ENCODE results near the gene SARDH.

Gene SARDH

DNA sequence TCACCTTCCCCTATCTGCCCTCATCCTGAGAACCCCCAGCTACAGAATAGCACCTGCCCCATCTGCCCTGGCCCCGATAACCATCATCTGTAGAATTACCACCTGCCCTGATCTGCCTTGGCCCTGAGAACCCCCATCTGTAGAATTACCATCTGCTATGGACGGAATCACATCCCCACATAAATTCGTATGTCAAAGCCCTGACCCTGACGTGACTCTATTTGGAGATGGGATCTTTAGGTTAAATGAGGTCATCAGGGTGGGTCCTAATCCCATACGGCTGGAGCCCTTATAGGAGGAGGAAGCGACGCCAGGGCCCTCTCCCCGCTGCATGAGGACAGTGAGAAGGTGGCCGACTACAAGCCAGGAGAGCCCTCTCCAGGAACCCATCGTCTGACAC, 32.6 kb downstream of the SARDH start:
- ChIA-PET CTCF (no interaction called here), POLR2A (no interaction called here)
- no peaks in the 10 kb centered on the region for H3K9me3 ChIP-seq (ENCODE audit: control insufficient read depth, insufficient read depth, low read depth, low read length)
- H3K27ac ChIP-seq (ENCODE audit: extremely low read depth, low read depth, low read length) = no peak overlapping the region
- no peaks in the 10 kb centered on the region for H3K36me3 ChIP-seq (ENCODE audit: control insufficient read depth in 2 of 2, insufficient read depth in 1 of 2, low read length in 2 of 2)
- no peak overlapping the region for H3K4me3 ChIP-seq (ENCODE audit: low read depth, low read length)
- no peaks in the 10 kb centered on the region for H3K4me1 ChIP-seq (ENCODE audit: control insufficient read depth, insufficient read depth, low read length)
- TF ChIP-seq ZNF660 (tag by site-specific recombination; IDR thresholded peaks at IDR 0.05) (no peak), RBAK (tag by site-specific recombination; IDR thresholded peaks at IDR 0.05) (no peak), ZNF24 (tag by site-specific recombination; IDR thresholded peaks at IDR 0.05) (no peak), ZNF785 (tag by site-specific recombination; IDR thresholded peaks at IDR 0.05) (no peak), ZNF514 (tag by site-specific recombination; IDR thresholded peaks at IDR 0.05) (no peak), ZNF221 (tag by site-specific recombination; IDR thresholded peaks at IDR 0.05; ENCODE audit: borderline replicate concordance) (no peak), ZNF654 (tag by site-specific recombination; IDR thresholded peaks at IDR 0.05; ENCODE audit: low read depth) (no peak), ZSCAN16 (tag by site-specific recombination; IDR thresholded peaks at IDR 0.05) (no peak), ZNF843 (tag by site-specific recombination; IDR thresholded peaks at IDR 0.05) (no peak), ZNF157 (tag by site-specific recombination; IDR thresholded peaks at IDR 0.05) (no peak), SCRT2 (tag by site-specific recombination; IDR thresholded peaks at IDR 0.05) (no peak), ZNF510 (tag by site-specific recombination; IDR thresholded peaks at IDR 0.05; ENCODE audit: insufficient replicate concordance) (no peak)
- TF ChIP-seq, protein P1, sequence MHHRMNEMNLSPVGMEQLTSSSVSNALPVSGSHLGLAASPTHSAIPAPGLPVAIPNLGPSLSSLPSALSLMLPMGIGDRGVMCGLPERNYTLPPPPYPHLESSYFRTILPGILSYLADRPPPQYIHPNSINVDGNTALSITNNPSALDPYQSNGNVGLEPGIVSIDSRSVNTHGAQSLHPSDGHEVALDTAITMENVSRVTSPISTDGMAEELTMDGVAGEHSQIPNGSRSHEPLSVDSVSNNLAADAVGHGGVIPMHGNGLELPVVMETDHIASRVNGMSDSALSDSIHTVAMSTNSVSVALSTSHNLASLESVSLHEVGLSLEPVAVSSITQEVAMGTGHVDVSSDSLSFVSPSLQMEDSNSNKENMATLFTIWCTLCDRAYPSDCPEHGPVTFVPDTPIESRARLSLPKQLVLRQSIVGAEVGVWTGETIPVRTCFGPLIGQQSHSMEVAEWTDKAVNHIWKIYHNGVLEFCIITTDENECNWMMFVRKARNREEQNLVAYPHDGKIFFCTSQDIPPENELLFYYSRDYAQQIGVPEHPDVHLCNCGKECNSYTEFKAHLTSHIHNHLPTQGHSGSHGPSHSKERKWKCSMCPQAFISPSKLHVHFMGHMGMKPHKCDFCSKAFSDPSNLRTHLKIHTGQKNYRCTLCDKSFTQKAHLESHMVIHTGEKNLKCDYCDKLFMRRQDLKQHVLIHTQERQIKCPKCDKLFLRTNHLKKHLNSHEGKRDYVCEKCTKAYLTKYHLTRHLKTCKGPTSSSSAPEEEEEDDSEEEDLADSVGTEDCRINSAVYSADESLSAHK (tag by site-specific recombination; IDR thresholded peaks at IDR 0.05) = no peak
- TF ChIP-seq, protein P2, sequence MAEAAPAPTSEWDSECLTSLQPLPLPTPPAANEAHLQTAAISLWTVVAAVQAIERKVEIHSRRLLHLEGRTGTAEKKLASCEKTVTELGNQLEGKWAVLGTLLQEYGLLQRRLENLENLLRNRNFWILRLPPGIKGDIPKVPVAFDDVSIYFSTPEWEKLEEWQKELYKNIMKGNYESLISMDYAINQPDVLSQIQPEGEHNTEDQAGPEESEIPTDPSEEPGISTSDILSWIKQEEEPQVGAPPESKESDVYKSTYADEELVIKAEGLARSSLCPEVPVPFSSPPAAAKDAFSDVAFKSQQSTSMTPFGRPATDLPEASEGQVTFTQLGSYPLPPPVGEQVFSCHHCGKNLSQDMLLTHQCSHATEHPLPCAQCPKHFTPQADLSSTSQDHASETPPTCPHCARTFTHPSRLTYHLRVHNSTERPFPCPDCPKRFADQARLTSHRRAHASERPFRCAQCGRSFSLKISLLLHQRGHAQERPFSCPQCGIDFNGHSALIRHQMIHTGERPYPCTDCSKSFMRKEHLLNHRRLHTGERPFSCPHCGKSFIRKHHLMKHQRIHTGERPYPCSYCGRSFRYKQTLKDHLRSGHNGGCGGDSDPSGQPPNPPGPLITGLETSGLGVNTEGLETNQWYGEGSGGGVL (tag by site-specific recombination; IDR thresholded peaks at IDR 0.05) = no peak
- TF ChIP-seq, protein P3, sequence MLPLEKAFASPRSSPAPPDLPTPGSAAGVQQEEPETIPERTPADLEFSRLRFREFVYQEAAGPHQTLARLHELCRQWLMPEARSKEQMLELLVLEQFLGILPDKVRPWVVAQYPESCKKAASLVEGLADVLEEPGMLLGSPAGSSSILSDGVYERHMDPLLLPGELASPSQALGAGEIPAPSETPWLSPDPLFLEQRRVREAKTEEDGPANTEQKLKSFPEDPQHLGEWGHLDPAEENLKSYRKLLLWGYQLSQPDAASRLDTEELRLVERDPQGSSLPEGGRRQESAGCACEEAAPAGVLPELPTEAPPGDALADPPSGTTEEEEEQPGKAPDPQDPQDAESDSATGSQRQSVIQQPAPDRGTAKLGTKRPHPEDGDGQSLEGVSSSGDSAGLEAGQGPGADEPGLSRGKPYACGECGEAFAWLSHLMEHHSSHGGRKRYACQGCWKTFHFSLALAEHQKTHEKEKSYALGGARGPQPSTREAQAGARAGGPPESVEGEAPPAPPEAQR (tag by site-specific recombination; IDR thresholded peaks at IDR 0.05) = no peak
- TF ChIP-seq, protein P4, sequence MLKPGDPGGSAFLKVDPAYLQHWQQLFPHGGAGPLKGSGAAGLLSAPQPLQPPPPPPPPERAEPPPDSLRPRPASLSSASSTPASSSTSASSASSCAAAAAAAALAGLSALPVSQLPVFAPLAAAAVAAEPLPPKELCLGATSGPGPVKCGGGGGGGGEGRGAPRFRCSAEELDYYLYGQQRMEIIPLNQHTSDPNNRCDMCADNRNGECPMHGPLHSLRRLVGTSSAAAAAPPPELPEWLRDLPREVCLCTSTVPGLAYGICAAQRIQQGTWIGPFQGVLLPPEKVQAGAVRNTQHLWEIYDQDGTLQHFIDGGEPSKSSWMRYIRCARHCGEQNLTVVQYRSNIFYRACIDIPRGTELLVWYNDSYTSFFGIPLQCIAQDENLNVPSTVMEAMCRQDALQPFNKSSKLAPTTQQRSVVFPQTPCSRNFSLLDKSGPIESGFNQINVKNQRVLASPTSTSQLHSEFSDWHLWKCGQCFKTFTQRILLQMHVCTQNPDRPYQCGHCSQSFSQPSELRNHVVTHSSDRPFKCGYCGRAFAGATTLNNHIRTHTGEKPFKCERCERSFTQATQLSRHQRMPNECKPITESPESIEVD (tag by site-specific recombination; IDR thresholded peaks at IDR 0.05) = no peak

DNA sequence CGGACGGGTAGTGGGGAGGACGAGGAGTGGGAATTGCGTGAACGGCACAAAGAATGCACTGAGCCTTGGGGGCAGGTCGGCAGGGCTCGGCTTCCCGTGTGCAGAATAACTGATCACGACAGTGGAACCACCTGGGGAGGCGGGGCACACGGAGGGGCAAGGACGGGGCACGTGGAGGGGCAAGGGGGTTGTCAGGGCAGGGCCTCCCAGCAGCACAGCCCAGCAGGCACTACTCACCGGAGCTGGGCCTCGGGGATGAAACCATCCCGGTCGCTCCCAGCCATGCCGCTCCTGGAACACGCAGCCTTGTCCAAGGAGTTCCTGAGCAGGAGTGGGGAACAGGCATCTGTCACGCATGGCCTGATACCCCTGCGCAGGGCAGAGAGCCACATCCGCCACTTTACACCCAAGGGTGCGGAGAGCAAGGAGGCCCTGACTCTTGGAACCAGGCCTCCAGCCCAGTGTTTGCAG, 33.4 kb downstream of the SARDH start:
- CTCF ChIA-PET = no interaction called here
- Histone ChIP-seq H3K4me1 (ENCODE audit: control insufficient read depth, insufficient read depth, low read length) (no peaks in the 10 kb centered on the region), H3K4me3 (ENCODE audit: low read depth, low read length) (no peak overlapping the region), H3K9me3 (ENCODE audit: control insufficient read depth, insufficient read depth, low read depth, low read length) (no peaks in the 10 kb centered on the region), H3K36me3 (ENCODE audit: control insufficient read depth in 2 of 2, insufficient read depth in 1 of 2, low read length in 2 of 2) (no peaks in the 10 kb centered on the region), H3K27ac (ENCODE audit: extremely low read depth, low read depth, low read length) (no peak overlapping the region)
- POLR2A ChIA-PET = no interaction called here
- TF ChIP-seq, protein P5, sequence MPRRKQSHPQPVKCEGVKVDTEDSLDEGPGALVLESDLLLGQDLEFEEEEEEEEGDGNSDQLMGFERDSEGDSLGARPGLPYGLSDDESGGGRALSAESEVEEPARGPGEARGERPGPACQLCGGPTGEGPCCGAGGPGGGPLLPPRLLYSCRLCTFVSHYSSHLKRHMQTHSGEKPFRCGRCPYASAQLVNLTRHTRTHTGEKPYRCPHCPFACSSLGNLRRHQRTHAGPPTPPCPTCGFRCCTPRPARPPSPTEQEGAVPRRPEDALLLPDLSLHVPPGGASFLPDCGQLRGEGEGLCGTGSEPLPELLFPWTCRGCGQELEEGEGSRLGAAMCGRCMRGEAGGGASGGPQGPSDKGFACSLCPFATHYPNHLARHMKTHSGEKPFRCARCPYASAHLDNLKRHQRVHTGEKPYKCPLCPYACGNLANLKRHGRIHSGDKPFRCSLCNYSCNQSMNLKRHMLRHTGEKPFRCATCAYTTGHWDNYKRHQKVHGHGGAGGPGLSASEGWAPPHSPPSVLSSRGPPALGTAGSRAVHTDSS (tag by site-specific recombination; IDR thresholded peaks at IDR 0.05) = no peak
- TF ChIP-seq ZNF677 (tag by site-specific recombination; IDR thresholded peaks at IDR 0.05) = no peak
- no peak for TF ChIP-seq ZBTB7A (tag by site-specific recombination; IDR thresholded peaks at IDR 0.05; ENCODE audit: low read depth)
- TF ChIP-seq, protein P6, sequence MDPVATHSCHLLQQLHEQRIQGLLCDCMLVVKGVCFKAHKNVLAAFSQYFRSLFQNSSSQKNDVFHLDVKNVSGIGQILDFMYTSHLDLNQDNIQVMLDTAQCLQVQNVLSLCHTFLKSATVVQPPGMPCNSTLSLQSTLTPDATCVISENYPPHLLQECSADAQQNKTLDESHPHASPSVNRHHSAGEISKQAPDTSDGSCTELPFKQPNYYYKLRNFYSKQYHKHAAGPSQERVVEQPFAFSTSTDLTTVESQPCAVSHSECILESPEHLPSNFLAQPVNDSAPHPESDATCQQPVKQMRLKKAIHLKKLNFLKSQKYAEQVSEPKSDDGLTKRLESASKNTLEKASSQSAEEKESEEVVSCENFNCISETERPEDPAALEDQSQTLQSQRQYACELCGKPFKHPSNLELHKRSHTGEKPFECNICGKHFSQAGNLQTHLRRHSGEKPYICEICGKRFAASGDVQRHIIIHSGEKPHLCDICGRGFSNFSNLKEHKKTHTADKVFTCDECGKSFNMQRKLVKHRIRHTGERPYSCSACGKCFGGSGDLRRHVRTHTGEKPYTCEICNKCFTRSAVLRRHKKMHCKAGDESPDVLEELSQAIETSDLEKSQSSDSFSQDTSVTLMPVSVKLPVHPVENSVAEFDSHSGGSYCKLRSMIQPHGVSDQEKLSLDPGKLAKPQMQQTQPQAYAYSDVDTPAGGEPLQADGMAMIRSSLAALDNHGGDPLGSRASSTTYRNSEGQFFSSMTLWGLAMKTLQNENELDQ (tag by site-specific recombination; IDR thresholded peaks at IDR 0.05; ENCODE audit: low read depth) = no peak
- TF ChIP-seq ZEB2 (tag by site-specific recombination; IDR thresholded peaks at IDR 0.05) = no peak
- TF ChIP-seq GLI2 (tag by site-specific recombination; IDR thresholded peaks at IDR 0.05; ENCODE audit: borderline replicate concordance, low read depth) = no peak
- no peak for TF ChIP-seq ZNF629 (tag by site-specific recombination; IDR thresholded peaks at IDR 0.05)

Data from HEK293 (cell line).